Measurements from ENCODE around the gene PPDPF. TPM values are rescaled to one million over a fixed set of nuclear protein-coding genes. Genes with fewer than 3 reads are reported as not detected.
A peak's percentile ranks its signal among the peaks of the same experiment; 100 is the strongest.
"Not testable (repeated sequence)": the region's sequence is repeated elsewhere in the genome, so short reads cannot be mapped to it uniquely, and the experiment has no call there.

Gene PPDPF
- total RNA-seq, 1 experiment from 2014 or later, result 79.7 TPM

DNA sequence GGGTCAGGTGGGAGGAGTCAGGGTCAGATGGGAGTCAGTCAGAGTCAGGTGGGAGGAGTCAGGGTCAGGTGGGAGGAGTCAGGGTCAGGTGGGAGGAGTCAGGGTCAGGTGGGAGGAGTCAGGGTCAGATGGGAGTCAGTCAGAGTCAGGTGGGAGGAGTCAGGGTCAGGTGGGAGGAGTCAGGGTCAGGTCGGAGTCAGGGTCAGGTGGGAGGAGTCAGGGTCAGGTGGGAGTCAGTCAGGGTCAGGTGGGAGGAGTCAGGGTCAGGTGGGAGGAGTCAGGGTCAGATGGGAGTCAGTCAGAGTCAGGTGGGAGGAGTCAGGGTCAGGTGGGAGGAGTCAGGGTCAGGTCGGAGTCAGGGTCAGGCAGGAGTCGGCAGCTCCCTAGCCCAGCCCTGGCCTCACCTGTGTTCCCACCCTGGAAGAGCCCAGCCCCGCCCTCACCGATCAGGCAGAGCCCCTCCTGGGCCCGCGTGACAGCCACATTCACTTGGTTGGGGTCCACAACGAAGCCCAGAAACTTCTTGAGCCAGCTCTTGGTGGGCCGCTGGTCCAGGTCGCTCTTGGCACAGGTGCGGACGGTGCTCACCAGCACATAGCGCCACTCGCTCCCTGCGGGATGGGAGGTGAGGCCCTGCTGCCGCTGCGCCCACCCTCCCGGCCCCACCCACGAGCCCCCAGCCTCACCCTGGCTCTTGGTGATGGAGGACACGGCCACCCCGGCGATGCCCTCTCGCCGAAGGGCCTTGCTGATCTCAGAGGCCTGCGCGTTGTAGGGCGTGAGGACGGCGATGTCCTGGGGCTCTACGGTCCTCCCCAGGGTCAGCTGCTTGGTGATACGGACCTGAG, 39.1 kb downstream of the PPDPF start:
- DNase-seq, result peak; percentile 86
- not testable (repeated sequence) for H3K27me3 ChIP-seq (ENCODE audit: control insufficient read depth, insufficient read depth, low read length); H3K36me3 ChIP-seq (replicated peaks; ENCODE audit: control insufficient read depth, insufficient read depth, low read length); H3K4me3 ChIP-seq (ENCODE audit: insufficient read depth, low read depth, low read length)

DNA sequence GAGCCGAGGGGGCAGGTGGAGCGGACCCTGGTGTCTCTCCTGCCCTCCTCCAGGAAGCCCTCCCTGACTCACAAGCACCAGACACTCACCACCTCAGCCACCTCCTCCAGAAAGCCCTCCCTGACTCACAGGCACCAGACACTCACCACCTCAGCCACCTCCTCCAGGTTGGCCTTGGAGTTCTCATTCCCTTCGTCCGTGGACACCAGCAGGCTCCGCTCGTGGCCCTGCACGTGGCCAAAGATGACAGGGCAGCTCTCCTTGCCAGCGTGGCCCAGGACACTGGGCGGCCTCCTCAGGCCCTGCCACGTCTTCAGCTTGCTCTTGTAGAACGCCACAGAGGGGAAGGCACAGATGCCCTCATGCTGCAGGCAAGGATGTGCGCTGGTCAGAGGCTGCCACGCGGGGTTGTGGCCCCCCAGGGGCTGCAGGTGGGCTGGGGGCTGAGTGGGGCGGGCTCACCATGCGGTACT, 39.8 kb downstream of the PPDPF start:
- DNase-seq, result no peak
- no peak overlapping the region for H3K4me3 ChIP-seq (ENCODE audit: insufficient read depth, low read depth, low read length)
- H3K27me3 ChIP-seq (ENCODE audit: control insufficient read depth, insufficient read depth, low read length), result no peaks in the 10 kb centered on the region; the same call in 1 of the 2 replicates
- no peaks in the 10 kb centered on the region; the same call in 1 of the 2 replicates for H3K36me3 ChIP-seq (replicated peaks; ENCODE audit: control insufficient read depth, insufficient read depth, low read length)

DNA sequence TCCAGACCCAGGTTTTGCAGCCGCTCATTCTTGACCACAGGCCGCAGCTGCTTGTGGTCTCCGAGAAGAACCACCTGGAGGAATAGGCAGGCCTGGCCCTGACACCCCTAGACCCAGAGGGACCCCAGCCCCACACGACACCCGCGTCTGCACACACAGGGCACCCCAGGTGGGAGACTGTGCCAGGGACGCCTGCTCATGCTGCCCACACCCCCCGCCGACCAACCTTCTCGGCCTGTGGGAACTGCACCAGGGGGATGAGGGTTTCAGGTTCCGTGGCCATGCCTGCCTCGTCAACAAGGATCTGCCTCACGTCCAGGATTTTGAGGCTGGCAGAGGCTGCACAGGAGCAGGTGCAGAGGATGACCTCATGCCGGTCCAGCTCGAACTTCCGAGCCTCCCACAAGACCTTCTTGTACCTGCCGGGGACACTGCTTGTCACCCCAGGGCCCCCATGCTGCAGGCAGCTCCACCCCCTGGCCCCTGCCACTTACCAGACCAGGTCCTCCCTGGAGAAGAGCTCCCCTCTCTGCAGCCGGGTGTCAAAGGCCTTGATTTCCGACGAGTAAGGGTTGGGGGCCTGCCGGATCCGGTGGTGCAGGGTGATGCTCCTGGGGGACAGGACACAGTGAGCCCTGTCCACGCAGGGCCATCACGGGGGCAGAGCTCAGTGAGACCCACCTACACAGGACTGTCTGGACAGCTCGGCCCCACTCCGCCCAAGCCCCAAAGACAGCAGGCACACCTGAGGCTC, 40.5 kb downstream of the PPDPF start:
- DNase-seq, result no peak
- Histone ChIP-seq H3K27me3 (ENCODE audit: control insufficient read depth, insufficient read depth, low read length) (no peaks in the 10 kb centered on the region), H3K4me3 (ENCODE audit: insufficient read depth, low read depth, low read length) (no peak overlapping the region), H3K36me3 (replicated peaks; ENCODE audit: control insufficient read depth, insufficient read depth, low read length) (no peaks in the 10 kb centered on the region; the same call in 1 of the 2 replicates)

DNA sequence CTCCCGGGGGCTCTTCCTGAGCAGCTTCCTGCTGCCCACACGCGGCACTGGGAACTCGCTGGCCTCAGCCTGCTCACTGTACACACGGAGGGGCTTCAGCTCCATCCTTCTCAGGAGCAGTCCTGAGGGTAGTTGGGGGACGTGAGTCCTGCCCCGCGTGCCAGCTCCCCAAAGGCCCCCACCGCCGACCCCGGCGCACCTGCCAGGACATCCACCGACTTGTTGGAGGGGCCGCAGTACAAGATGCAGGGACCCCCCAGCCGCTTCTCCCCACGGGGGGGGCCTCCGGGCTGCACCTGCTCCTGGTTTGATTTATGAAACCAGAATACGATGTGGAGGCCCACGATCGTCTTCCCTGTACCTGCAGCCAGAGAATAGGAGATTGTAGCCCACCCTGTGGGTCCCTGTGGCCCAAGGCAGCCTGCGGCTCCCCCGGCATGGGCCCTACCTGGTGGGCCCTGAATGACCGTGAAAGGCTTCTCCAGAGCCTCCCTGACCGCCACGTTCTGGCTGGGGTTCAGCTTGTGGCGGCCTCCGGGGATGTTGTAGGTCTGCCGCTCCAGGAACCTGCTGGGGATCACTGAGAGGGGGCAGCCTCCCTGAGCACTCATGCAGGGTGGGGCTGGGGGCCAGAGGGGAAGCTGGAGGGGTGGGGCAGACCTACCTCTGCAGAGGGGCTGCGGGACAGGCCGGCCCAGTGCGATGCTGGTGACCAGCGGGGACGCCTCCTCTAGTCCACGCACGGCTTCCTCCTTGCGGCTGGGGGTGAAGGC, 41.2 kb downstream of the PPDPF start:
- DNase-seq, result no peak
- Histone ChIP-seq H3K4me3 (ENCODE audit: insufficient read depth, low read depth, low read length) (no peak overlapping the region), H3K36me3 (replicated peaks; ENCODE audit: control insufficient read depth, insufficient read depth, low read length) (no peaks in the 10 kb centered on the region; the same call in 1 of the 2 replicates), H3K27me3 (ENCODE audit: control insufficient read depth, insufficient read depth, low read length) (no peaks in the 10 kb centered on the region)

DNA sequence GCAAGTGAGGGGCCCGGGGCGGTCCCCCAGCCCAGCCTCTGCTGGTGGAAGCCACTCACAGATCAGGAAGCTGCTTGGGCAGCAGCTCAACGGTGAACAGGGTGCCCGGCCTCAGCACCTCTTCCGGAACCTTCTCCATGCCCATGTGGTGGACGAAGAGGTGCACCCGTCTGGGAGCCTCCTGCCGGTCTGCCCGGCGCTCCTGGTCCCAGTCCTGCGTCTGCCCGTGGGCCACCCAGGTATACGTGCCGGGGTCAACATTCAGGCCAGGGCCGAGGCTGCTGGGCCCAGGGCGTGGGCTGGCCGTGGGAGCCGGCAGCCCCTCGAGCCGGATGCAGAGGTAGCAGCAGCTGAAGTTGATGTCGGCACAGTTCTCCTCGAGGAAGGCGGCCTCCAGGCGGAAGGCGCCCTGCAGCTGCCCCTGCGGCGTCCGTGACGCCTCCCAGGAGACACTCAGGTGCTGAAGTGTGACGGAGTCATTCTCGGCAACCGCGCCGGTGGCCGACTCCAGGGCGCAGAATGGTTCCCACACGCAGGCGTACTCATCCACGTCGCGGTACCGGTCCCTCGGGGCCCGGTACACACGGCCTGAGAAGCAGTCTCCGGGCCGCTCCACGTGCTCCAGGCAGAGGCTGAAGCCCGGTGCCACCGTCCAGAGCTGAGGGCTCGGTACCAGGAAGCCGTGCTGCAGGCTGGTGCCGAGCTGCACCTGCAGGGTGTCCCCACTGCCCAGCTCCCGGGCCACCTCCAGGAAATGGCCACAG, 42.1 kb downstream of the PPDPF start:
- no peak overlapping the region for H3K4me3 ChIP-seq (ENCODE audit: insufficient read depth, low read depth, low read length)
- no peak for DNase-seq

DNA sequence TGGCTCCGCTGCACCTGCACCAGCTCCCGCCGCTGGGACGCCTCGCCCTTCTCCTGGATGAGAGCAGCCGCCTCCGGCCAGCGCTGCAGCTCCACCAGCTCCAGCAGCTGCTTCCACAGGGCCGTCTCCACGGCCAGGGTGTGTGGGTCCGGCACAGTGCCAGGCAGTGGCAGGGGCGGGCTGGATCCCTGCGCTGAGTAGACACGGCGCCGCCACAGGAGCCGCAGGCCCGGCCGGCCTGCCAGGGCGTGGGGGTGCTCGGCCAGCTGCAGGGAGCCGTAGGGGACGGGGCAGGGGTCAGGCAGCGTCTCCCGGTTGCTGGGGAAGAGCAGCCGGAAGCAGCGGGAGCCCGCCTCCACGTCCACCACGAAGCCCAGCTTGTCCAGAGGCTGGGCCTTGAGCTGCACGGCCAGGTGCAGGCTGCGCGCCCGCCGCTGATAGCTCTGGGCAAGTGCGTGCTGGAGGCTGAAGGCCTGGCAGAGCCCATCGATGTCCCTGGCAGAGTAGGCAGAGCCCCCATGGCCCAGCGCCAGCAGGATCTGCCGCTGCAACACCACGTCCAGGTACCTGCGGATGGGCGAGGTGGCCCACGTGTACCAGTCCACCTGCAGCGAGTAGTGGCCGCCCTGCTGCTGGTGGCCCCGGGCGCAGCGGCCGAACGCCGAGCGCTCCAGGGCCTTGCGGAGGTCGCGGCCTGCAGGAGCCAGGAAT, 42.8 kb downstream of the PPDPF start:
- no peaks in the 10 kb centered on the region for H3K27me3 ChIP-seq (ENCODE audit: control insufficient read depth, insufficient read depth, low read length)
- H3K4me3 ChIP-seq (ENCODE audit: insufficient read depth, low read depth, low read length), result no peak overlapping the region
- no peak for DNase-seq
- H3K36me3 ChIP-seq (replicated peaks; ENCODE audit: control insufficient read depth, insufficient read depth, low read length), result no peaks in the 10 kb centered on the region; the same call in 1 of the 2 replicates

More for the DNA sequence above, 42.1 kb downstream of the PPDPF start:
- Histone ChIP-seq H3K27me3 (ENCODE audit: control insufficient read depth, insufficient read depth, low read length) (no peaks in the 10 kb centered on the region), H3K36me3 (replicated peaks; ENCODE audit: control insufficient read depth, insufficient read depth, low read length) (no peaks in the 10 kb centered on the region; the same call in 1 of the 2 replicates)

DNA sequence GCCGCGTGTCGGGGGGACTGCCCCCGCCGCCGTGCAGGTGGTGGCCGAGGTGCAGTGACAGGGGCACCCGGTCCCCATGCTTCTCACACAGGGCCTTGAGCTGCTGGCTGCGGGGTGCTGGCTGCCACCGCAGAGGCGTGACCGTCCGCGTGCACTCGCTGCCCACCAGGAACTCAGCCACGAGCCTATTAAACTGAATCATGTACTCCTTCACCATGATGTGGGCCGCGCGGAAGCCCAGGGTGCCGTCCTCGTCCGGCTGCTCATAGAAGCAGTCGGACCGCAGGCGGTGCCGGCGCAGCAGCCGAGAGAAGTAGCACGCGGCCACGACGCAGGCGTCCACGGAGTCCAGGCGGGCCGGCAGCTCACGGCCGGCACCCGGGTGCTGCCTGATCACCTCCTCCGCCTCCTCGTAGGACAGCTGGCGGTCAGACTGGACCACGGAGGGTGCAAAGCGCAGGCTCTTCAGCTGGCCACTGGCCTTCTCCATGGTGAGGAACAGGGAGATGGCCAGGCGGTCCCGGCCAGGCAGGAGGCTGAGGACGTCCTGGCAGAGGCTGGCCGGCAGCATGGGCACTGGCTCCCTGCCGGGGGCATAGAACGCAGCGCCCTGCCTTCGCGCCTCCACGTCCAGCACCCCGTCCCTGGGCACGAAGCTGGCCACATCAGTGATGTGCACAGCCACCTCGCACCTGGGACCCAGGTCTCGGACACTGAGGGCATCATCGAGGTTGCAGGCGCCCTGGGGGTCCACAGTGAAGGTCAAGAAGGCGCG, 43.7 kb downstream of the PPDPF start:
- no peak overlapping the region for H3K4me3 ChIP-seq (ENCODE audit: insufficient read depth, low read depth, low read length)
- no peak for DNase-seq
- no peaks in the 10 kb centered on the region for H3K27me3 ChIP-seq (ENCODE audit: control insufficient read depth, insufficient read depth, low read length)
- H3K36me3 ChIP-seq (replicated peaks; ENCODE audit: control insufficient read depth, insufficient read depth, low read length), result no peaks in the 10 kb centered on the region; the same call in 1 of the 2 replicates

DNA sequence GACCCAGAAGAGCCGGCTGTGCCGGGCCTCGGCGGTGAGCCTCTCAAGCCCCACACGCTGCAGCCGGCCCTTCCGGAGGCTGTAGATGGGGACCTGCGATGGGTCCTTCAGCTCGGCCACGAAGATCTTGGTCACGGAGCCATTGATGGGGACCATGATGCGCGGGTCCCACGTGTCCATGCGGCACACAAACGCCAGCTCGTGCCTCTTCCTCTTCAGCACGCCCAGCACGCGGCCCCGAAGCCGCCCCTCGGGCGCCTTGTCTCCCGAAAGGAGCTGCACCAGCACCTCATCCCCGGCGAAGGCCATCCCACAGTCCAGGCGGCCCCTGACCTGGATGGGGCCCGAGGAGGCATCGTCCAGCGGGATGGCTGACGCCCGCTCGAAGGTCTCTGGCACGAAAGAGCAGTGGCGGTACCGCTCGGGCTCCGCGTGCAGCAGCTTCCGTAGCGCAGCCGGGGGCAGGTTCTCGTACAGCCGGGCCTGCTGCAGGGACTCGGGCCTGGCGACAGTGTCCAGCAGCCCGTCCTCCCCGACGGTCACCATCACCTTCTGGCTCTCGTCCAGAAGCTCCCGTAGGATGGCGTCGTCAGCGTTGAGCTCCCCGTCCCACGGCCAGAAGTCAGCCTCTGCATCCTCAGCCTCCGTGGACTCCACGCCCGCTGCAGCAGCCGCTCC, 44.6 kb downstream of the PPDPF start:
- no peak for DNase-seq
- no peaks in the 10 kb centered on the region; the same call in 1 of the 2 replicates for H3K36me3 ChIP-seq (replicated peaks; ENCODE audit: control insufficient read depth, insufficient read depth, low read length)
- no peaks in the 10 kb centered on the region for H3K27me3 ChIP-seq (ENCODE audit: control insufficient read depth, insufficient read depth, low read length)
- H3K4me3 ChIP-seq (ENCODE audit: insufficient read depth, low read depth, low read length), result no peak overlapping the region

DNA sequence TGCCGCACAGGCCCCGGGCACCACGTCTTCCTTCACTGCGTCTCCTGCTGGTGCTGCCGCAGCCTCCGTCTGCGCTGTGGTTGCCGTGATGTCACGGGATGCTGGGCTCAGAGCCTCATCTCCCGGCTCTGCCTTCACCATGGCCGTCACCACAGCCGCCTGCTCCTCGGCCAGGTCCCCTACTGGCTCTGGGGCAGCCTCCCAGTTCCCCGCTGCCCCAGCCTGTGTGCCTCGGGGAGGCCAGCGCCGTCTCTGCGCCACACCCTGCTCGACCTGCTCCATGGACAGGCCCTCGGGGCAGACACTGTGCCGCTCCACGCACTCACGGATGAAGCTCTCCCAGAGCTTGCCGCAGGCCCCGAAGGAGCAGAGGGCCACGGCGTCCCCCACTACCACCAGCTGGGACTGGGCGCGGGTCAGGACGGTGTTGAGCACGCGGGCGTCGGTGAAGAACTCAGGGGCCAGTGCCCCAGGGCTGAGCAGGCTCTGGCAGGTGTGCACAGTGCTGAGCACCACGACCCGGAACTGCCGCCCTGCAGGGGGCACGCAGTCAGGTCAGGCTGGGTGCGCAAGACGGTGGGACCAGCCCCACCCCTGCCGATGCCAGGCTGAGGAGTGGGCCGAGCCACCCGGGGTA, 45.3 kb downstream of the PPDPF start:
- DNase-seq, result no peak
- H3K4me3 ChIP-seq (ENCODE audit: insufficient read depth, low read depth, low read length), result no peak overlapping the region
- H3K27me3 ChIP-seq (ENCODE audit: control insufficient read depth, insufficient read depth, low read length), result no peaks in the 10 kb centered on the region
- no peaks in the 10 kb centered on the region; the same call in 1 of the 2 replicates for H3K36me3 ChIP-seq (replicated peaks; ENCODE audit: control insufficient read depth, insufficient read depth, low read length)

DNA sequence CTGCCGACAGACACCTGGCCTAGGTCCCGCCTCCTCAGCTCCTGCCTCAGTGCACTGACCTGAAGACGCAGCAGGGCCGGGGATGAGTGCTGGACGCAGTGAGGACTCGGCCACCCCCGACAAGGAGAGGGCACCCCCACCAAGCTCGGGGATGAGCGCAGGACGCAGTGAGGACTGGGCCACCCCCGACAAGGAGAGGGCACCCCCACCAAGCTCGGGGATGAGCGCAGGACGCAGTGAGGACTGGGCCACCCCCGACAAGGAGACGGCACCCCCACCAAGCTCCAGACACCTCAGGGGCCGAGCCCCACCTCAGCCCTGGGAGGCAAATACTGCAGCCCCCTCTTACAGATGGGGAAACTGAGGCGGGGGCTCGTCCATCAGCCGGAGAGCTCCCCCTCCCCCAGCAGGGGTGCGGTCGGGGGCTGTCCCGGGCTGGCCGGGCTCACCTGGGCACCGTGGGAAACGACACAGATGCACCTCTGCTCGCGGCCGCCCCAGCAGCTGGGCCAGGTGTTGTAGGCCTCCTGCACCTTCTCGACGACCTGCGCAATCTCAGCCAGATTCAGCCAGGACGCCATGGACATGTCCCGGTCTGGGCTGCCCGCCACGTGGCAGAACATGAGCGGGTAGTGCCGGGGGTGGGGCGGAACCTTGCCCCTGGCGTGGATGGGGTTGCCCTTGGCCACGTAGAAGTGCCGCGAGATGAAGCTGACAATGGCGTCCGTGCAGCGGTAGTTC, 46.0 kb downstream of the PPDPF start:
- Histone ChIP-seq H3K4me3 (ENCODE audit: insufficient read depth, low read depth, low read length) (no peak overlapping the region), H3K27me3 (ENCODE audit: control insufficient read depth, insufficient read depth, low read length) (no peaks in the 10 kb centered on the region), H3K36me3 (replicated peaks; ENCODE audit: control insufficient read depth, insufficient read depth, low read length) (no peaks in the 10 kb centered on the region)
- DNase-seq, result no peak

DNA sequence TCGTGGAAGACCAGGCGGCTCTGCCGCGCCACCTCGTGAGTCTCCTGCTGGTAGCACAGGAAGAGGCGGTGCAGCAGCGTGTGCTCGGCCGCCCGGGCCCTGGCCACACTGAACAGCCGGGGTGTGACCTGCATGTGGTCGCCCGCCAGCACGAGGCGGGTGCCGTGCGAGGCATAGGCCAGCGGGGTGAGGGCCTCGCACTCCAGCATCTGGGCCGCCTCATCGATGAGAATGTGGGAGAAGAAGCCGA, 46.5 kb downstream of the PPDPF start:
- Histone ChIP-seq H3K36me3 (replicated peaks; ENCODE audit: control insufficient read depth, insufficient read depth, low read length) (peaks cover 2% of the 10 kb centered on the region), H3K4me3 (ENCODE audit: insufficient read depth, low read depth, low read length) (no peak overlapping the region), H3K27me3 (ENCODE audit: control insufficient read depth, insufficient read depth, low read length) (no peaks in the 10 kb centered on the region)
- DNase-seq, result no peak

Data from H7 (cell line).